ENCODE results near the gene SLC7A5.
A peak's percentile ranks its signal among the peaks of the same experiment; 100 is the strongest.
"Not testable (repeated sequence)": the region's sequence is repeated elsewhere in the genome, so short reads cannot be mapped to it uniquely, and the experiment has no call there.

The SLC7A5 gene

GRCh38 chr16:87815567-87815966 is 53.7 kb downstream of the SLC7A5 start:
- Histone ChIP-seq H3K9me3 (ENCODE audit: insufficient read depth, low read length, severe bottlenecking) (peaks cover 21% of the 10 kb centered on the region), H3K4me3 (ENCODE audit: low read depth in 1 of 2, low read length in 2 of 2) (no peak overlapping the region), H2AFZ (ENCODE audit: low read depth, low read length) (no peak overlapping the region), H3K27ac (ENCODE audit: low read length) (peak overlapping the region; percentile 4; the same call in 1 of the 2 replicates), H3K27me3 (ENCODE audit: insufficient read depth, low read length, poor library complexity) (no peaks in the 10 kb centered on the region), H3K36me3 (ENCODE audit: insufficient read depth, low read length) (no peaks in the 10 kb centered on the region), H3K4me1 (ENCODE audit: insufficient read depth, low read length) (peaks cover 8% of the 10 kb centered on the region), H3K4me2 (ENCODE audit: insufficient read depth, low read length) (no peak overlapping the region), H3K79me2 (ENCODE audit: insufficient read depth, low read length) (no peaks in the 10 kb centered on the region), H4K20me1 (ENCODE audit: insufficient read depth, low read length) (no peaks in the 10 kb centered on the region), H3K9ac (ENCODE audit: low read depth, low read length) (no peak overlapping the region)
- no peak for ATAC-seq (ENCODE audit: insufficient read depth, low read depth)
- no peak for DNase-seq
- no peak for TF ChIP-seq EZH2 (IDR thresholded peaks at IDR 0.05; ENCODE audit: borderline replicate concordance, low read depth, low read length, severe bottlenecking)
- TF ChIP-seq, protein P1, sequence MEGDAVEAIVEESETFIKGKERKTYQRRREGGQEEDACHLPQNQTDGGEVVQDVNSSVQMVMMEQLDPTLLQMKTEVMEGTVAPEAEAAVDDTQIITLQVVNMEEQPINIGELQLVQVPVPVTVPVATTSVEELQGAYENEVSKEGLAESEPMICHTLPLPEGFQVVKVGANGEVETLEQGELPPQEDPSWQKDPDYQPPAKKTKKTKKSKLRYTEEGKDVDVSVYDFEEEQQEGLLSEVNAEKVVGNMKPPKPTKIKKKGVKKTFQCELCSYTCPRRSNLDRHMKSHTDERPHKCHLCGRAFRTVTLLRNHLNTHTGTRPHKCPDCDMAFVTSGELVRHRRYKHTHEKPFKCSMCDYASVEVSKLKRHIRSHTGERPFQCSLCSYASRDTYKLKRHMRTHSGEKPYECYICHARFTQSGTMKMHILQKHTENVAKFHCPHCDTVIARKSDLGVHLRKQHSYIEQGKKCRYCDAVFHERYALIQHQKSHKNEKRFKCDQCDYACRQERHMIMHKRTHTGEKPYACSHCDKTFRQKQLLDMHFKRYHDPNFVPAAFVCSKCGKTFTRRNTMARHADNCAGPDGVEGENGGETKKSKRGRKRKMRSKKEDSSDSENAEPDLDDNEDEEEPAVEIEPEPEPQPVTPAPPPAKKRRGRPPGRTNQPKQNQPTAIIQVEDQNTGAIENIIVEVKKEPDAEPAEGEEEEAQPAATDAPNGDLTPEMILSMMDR (IDR thresholded peaks at IDR 0.05; ENCODE audit: borderline replicate concordance, extremely low read depth, low read length, poor library complexity, severe bottlenecking), result no peak

- ATAC-seq (ENCODE audit: insufficient read depth, low read depth) (no peak), DNase-seq (no peak)
These were observed 57.1 kb downstream of the SLC7A5 start for GRCh38 chr16:87812200-87812656.

GRCh38 chr16:87811454-87811853 is 57.9 kb downstream of the SLC7A5 start:
- not testable (repeated sequence) for H3K4me2 ChIP-seq (ENCODE audit: insufficient read depth, low read length); H3K36me3 ChIP-seq (ENCODE audit: insufficient read depth, low read length); DNase-seq; H3K9ac ChIP-seq (ENCODE audit: low read depth, low read length); H4K20me1 ChIP-seq (ENCODE audit: insufficient read depth, low read length); ATAC-seq (ENCODE audit: insufficient read depth, low read depth); H2AFZ ChIP-seq (ENCODE audit: low read depth, low read length); H3K79me2 ChIP-seq (ENCODE audit: insufficient read depth, low read length); H3K27me3 ChIP-seq (ENCODE audit: insufficient read depth, low read length, poor library complexity); H3K4me3 ChIP-seq (ENCODE audit: low read depth in 1 of 2, low read length in 2 of 2); H3K27ac ChIP-seq (ENCODE audit: low read length); H3K9me3 ChIP-seq (ENCODE audit: insufficient read depth, low read length, severe bottlenecking)
- H3K4me1 ChIP-seq (ENCODE audit: insufficient read depth, low read length), result peaks cover 49% of the 10 kb centered on the region

More at GRCh38 chr16:87812200-87812656, 57.1 kb downstream of the SLC7A5 start:
- TF ChIP-seq, protein P1 (IDR thresholded peaks at IDR 0.05; ENCODE audit: borderline replicate concordance, extremely low read depth, low read length, poor library complexity, severe bottlenecking), result no peak
- TF ChIP-seq EZH2 (IDR thresholded peaks at IDR 0.05; ENCODE audit: borderline replicate concordance, low read depth, low read length, severe bottlenecking), result no peak
- H4K20me1 ChIP-seq (ENCODE audit: insufficient read depth, low read length), result no peaks in the 10 kb centered on the region
- H3K79me2 ChIP-seq (ENCODE audit: insufficient read depth, low read length), result no peaks in the 10 kb centered on the region
- H3K9ac ChIP-seq (ENCODE audit: low read depth, low read length), result no peak overlapping the region
- peaks cover 9% of the 10 kb centered on the region for H3K9me3 ChIP-seq (ENCODE audit: insufficient read depth, low read length, severe bottlenecking)
- no peak overlapping the region for H2AFZ ChIP-seq (ENCODE audit: low read depth, low read length)
- peaks cover 41% of the 10 kb centered on the region for H3K4me1 ChIP-seq (ENCODE audit: insufficient read depth, low read length)
- no peak overlapping the region for H3K27ac ChIP-seq (ENCODE audit: low read length)
- no peaks in the 10 kb centered on the region for H3K36me3 ChIP-seq (ENCODE audit: insufficient read depth, low read length)
- no peak overlapping the region for H3K4me3 ChIP-seq (ENCODE audit: low read depth in 1 of 2, low read length in 2 of 2)
- H3K27me3 ChIP-seq (ENCODE audit: insufficient read depth, low read length, poor library complexity), result no peaks in the 10 kb centered on the region
- H3K4me2 ChIP-seq (ENCODE audit: insufficient read depth, low read length), result no peak overlapping the region

DNA sequence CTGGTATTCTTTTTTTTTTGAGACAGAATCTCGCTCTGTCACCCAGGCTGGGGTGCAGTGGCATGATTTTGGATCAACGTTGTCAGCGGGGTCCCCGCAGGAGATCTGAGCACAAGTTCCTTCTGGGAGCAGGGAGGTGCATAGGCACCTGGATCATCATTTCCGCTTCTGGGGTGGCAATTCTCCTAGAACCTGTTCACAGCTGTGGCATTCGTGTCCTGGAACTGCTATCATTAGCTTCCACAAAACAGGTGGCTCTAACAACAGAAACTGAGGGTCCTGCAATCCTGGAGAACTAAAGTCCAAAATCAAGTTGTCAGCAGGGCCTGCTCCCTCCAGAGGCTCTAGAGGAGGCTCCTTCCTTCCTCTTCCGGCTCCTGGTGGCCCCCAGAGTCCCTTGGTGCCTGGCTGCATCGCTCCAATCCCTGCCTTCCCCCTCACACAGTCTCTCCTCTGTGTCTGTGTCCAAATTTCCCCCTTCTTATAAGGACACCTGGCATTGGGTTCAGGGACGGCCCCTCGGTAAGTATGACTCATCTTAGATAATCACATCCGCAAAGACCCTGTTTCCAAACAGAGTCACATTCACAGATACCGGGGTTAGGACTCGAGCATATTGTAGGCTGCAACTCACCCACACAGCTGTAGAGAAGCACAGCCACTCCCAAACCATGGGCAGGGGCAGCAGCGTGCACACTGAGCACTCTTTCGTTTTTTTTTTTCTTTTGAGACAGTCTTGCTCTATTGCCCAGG is 60.0 kb downstream of the SLC7A5 start:
- TF ChIP-seq, protein P1 (IDR thresholded peaks at IDR 0.05; ENCODE audit: borderline replicate concordance, extremely low read depth, low read length, poor library complexity, severe bottlenecking), result no peak
- H3K4me1 ChIP-seq (ENCODE audit: insufficient read depth, low read length), result peaks cover 64% of the 10 kb centered on the region
- H3K36me3 ChIP-seq (ENCODE audit: insufficient read depth, low read length), result no peaks in the 10 kb centered on the region
- no peaks in the 10 kb centered on the region for H3K9me3 ChIP-seq (ENCODE audit: insufficient read depth, low read length, severe bottlenecking)
- H3K27ac ChIP-seq (ENCODE audit: low read length), result peak overlapping the region; percentile 100
- DNase-seq (peak; percentile 83), ATAC-seq (ENCODE audit: insufficient read depth, low read depth) (peak; percentile 71)
- H4K20me1 ChIP-seq (ENCODE audit: insufficient read depth, low read length), result no peaks in the 10 kb centered on the region
- H3K9ac ChIP-seq (ENCODE audit: low read depth, low read length), result peak overlapping the region; percentile 79
- peak overlapping the region; percentile 43 for H3K4me2 ChIP-seq (ENCODE audit: insufficient read depth, low read length)
- H3K79me2 ChIP-seq (ENCODE audit: insufficient read depth, low read length), result peaks cover 7% of the 10 kb centered on the region
- peak overlapping the region in 1 of 2 experiments; percentile 31; a peak in 1 of 4 replicates for H3K4me3 ChIP-seq (ENCODE audit: low read depth in 1 of 2, low read length in 2 of 2)
- H2AFZ ChIP-seq (ENCODE audit: low read depth, low read length), result peak overlapping the region; percentile 17; the same call in 1 of the 2 replicates
- no peaks in the 10 kb centered on the region for H3K27me3 ChIP-seq (ENCODE audit: insufficient read depth, low read length, poor library complexity)
